HL-60 (cell line): ENCODE data around the gene BAZ1A.
A peak's percentile ranks its signal among the peaks of the same experiment; 100 is the strongest.
"Not testable (repeated sequence)": the region's sequence is repeated elsewhere in the genome, so short reads cannot be mapped to it uniquely, and the experiment has no call there.

Experiments
- DNase-seq, 2 experiments: peaks; one replicate each; pipeline ENCODE4 v3.0.0-alpha.2; 2010 to 2020; ENCODE audit warnings: low read depth in 1 of 2, low spot score in 1 of 2
- H3K27ac ChIP-seq: fragments of 250-450 bp; sonication (Bioruptor Pico); replicated peaks from 2 replicates; pipeline ENCODE4 v1.5.1; 2020; ENCODE audit warnings: mild to moderate bottlenecking, moderate library complexity
- H3K27me3 ChIP-seq: fragments of 250-450 bp; sonication (Bioruptor Pico); 2 replicates; pipeline ENCODE4 v1.5.1; 2021; ENCODE audit warnings: mild to moderate bottlenecking, moderate library complexity; ENCODE audit not compliant: insufficient read depth, poor library complexity, severe bottlenecking
- H3K4me3 ChIP-seq: replicated peaks from 2 replicates; pipeline ENCODE4 v1.5.1; 2011; ENCODE audit warnings: mild to moderate bottlenecking, control low read depth, low read length; ENCODE audit not compliant: insufficient read depth
- CTCF ChIP-seq: IDR thresholded peaks from one replicate; pipeline ENCODE4 v1.5.1; 2011; ENCODE audit warnings: low read length, control low read depth, inconsistent platforms; ENCODE audit not compliant: insufficient read depth
- GABPA ChIP-seq: IDR thresholded peaks from 2 replicates; pipeline ENCODE4 v1.6.1; 2012; ENCODE audit warnings: low read depth
- POLR2AphosphoS5 ChIP-seq: IDR thresholded peaks from 2 replicates; pipeline ENCODE4 v1.6.1; 2012; ENCODE audit warnings: low read depth
- REST ChIP-seq: IDR thresholded peaks from 2 replicates; pipeline ENCODE4 v1.6.1; 2012; ENCODE audit warnings: low read depth; ENCODE audit not compliant: insufficient replicate concordance
- SPI1 ChIP-seq: IDR thresholded peaks from 2 replicates; pipeline ENCODE4 v1.6.1; 2012; ENCODE audit warnings: low read depth, mild to moderate bottlenecking, borderline replicate concordance

BAZ1A gene

GRCh38 chr14:34810028-34810427 lies 65.1 kb downstream of the BAZ1A start:
- DNase-seq, result no peak
- no peaks in the 10 kb centered on the region for H3K27me3 ChIP-seq
- no peak overlapping the region for H3K4me3 ChIP-seq
- TF ChIP-seq GABPA (no peak), CTCF (no peak), SPI1 (no peak), REST (no peak), POLR2AphosphoS5 (no peak)
- H3K27ac ChIP-seq, result no peak overlapping the region

- no peaks in the 10 kb centered on the region for H3K27me3 ChIP-seq
- no peak for DNase-seq
- no peak overlapping the region for H3K27ac ChIP-seq
- TF ChIP-seq REST (no peak), CTCF (no peak), POLR2AphosphoS5 (no peak), GABPA (no peak), SPI1 (no peak)
- no peak overlapping the region for H3K4me3 ChIP-seq
Measured at GRCh38 chr14:34806257-34806656, 68.9 kb downstream of the BAZ1A start.

- H3K27me3 ChIP-seq, result no peaks in the 10 kb centered on the region
- H3K27ac ChIP-seq, result no peak overlapping the region
- no peak overlapping the region for H3K4me3 ChIP-seq
- no peak for DNase-seq
- TF ChIP-seq GABPA (no peak), POLR2AphosphoS5 (peak; percentile 21; the same call in 1 of the 2 replicates)
Measured at GRCh38 chr14:34804933-34805332, 70.2 kb downstream of the BAZ1A start.

- H3K27ac ChIP-seq, H3K27me3 ChIP-seq, DNase-seq, H3K4me3 ChIP-seq: not testable (repeated sequence)
Measured at GRCh38 chr14:34798861-34799260, 76.3 kb downstream of the BAZ1A start.

- no peak for DNase-seq
- TF ChIP-seq REST (no peak), POLR2AphosphoS5 (no peak), CTCF (no peak), SPI1 (no peak), GABPA (no peak)
- H3K27me3 ChIP-seq, result no peaks in the 10 kb centered on the region
- no peak overlapping the region for H3K27ac ChIP-seq
- no peak overlapping the region for H3K4me3 ChIP-seq
Measured at GRCh38 chr14:34797747-34798583, 77.2 kb downstream of the BAZ1A start.
